ENCODE measurements around the gene TMSB4X.

DNA sequence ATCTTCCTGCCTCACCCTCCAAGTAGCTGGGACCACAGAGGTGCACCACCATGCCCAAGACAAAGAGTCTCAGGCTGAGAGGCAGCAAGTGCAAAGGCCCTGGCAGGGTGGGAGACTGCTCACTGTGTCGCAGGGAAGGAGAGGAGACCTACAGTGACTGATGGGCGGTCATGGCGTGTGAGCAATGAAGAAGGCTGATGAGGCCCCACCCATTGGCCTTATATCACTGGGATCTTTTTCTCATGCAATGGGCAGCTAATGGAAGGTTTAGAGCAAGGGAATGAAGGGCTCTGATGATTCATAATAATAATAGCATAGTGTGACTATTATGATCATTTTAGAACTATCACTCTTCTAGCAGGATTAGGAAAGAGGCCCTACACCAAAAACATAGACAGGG, 48.7 kb downstream of the TMSB4X start:
- TF ChIP-seq SIN3A (IDR thresholded peaks at IDR 0.05; ENCODE audit: borderline replicate concordance, insufficient read depth, low read length) (no peak), POLR2AphosphoS5 (IDR thresholded peaks at IDR 0.05; ENCODE audit: low read depth, low read length) (no peak)
